Measurements from ENCODE around the gene EEF1AKMT2. TPM values are rescaled to one million over a fixed set of nuclear protein-coding genes. Genes with fewer than 3 reads are reported as not detected.
A peak's percentile ranks its signal among the peaks of the same experiment; 100 is the strongest.
"Not testable (repeated sequence)": the region's sequence is repeated elsewhere in the genome, so short reads cannot be mapped to it uniquely, and the experiment has no call there.

EEF1AKMT2 gene
- total RNA-seq, 1 donor from 2014 or later: 20.5 TPM

GRCh38 chr10:124748166-124748565 is 43.5 kb downstream of the EEF1AKMT2 start:
- H3K36me3 Mint-ChIP-seq (ENCODE audit: low read depth): peaks cover 23% of the 10 kb centered on the region
- intact Hi-C loops (cut with micrococcal nuclease): no loop called here
- DNase-seq (ENCODE audit: low spot score): no peak
- peak overlapping the region; percentile 25 for H3K27ac Mint-ChIP-seq
- peaks cover 27% of the 10 kb centered on the region for H3K4me1 Mint-ChIP-seq (ENCODE audit: low read depth)
- no peaks in the 10 kb centered on the region for H3K9me3 Mint-ChIP-seq
- H3K27me3 Mint-ChIP-seq (ENCODE audit: insufficient read depth): no peaks in the 10 kb centered on the region
- H3K4me3 Mint-ChIP-seq: no peak overlapping the region

GRCh38 chr10:124747745-124748144 is 43.9 kb downstream of the EEF1AKMT2 start:
- H3K27me3 Mint-ChIP-seq (ENCODE audit: insufficient read depth): no peaks in the 10 kb centered on the region
- H3K36me3 Mint-ChIP-seq (ENCODE audit: low read depth): peaks cover 23% of the 10 kb centered on the region
- H3K9me3 Mint-ChIP-seq: no peaks in the 10 kb centered on the region
- peaks cover 29% of the 10 kb centered on the region for H3K4me1 Mint-ChIP-seq (ENCODE audit: low read depth)
- DNase-seq (ENCODE audit: low spot score): no peak
- no peak overlapping the region for H3K4me3 Mint-ChIP-seq
- no peak overlapping the region for H3K27ac Mint-ChIP-seq
- intact Hi-C loops (cut with micrococcal nuclease): no loop called here

- H3K36me3 Mint-ChIP-seq (ENCODE audit: low read depth): peaks cover 23% of the 10 kb centered on the region
- H3K27me3 Mint-ChIP-seq (ENCODE audit: insufficient read depth): no peaks in the 10 kb centered on the region
- H3K27ac Mint-ChIP-seq: no peak overlapping the region
- H3K4me1 Mint-ChIP-seq (ENCODE audit: low read depth): peaks cover 34% of the 10 kb centered on the region
- H3K4me3 Mint-ChIP-seq: no peak overlapping the region
- no peaks in the 10 kb centered on the region for H3K9me3 Mint-ChIP-seq
- intact Hi-C loops (cut with micrococcal nuclease): no loop called here
- DNase-seq (ENCODE audit: low spot score): no peak
These were observed 44.7 kb downstream of the EEF1AKMT2 start for GRCh38 chr10:124746992-124747391.

DNA sequence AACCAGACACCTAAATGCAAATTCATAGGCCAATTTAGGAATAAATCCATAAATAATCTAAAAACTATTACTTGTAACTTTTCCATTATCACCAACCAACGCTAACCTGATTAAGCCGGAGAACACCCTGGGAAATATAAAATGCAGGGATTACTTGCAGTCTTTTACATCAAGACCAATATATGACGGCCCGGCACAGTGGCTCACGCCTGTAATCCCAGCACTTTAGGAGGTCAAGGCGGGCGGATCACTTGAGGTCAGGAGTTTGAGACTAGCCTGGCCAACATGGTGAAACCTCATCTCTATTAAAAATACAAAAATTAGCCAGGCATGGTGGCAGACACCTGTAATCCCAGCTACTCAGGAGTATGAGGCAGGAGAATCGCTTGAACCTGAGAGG is 45.2 kb downstream of the EEF1AKMT2 start:
- Mint-ChIP-seq H3K4me1 (ENCODE audit: low read depth) (peaks cover 40% of the 10 kb centered on the region), H3K36me3 (ENCODE audit: low read depth) (peaks cover 19% of the 10 kb centered on the region)
- H3K27me3 Mint-ChIP-seq (ENCODE audit: insufficient read depth); DNase-seq (ENCODE audit: low spot score); H3K4me3 Mint-ChIP-seq; H3K9me3 Mint-ChIP-seq; intact Hi-C loops (cut with micrococcal nuclease); H3K27ac Mint-ChIP-seq: not testable (repeated sequence)

GRCh38 chr10:124745673-124746072 is 46.0 kb downstream of the EEF1AKMT2 start:
- intact Hi-C loops (cut with micrococcal nuclease): loop anchor here (1.0 to 2.0 kb wide), 4 partner anchors 55 to 215 kb away; partner anchors contain the start of gene ABRAXAS2
- Mint-ChIP-seq H3K4me1 (ENCODE audit: low read depth) (peaks cover 46% of the 10 kb centered on the region), H3K9me3 (no peaks in the 10 kb centered on the region), H3K36me3 (ENCODE audit: low read depth) (peaks cover 25% of the 10 kb centered on the region), H3K27me3 (ENCODE audit: insufficient read depth) (peaks cover 4% of the 10 kb centered on the region), H3K4me3 (peak overlapping the region; percentile 79), H3K27ac (no peak overlapping the region)
- no peak for DNase-seq (ENCODE audit: low spot score)

GRCh38 chr10:124745252-124745651 is 46.4 kb downstream of the EEF1AKMT2 start:
- Mint-ChIP-seq H3K27me3 (ENCODE audit: insufficient read depth) (peaks cover 4% of the 10 kb centered on the region), H3K4me3 (peak overlapping the region; percentile 79), H3K4me1 (ENCODE audit: low read depth) (peaks cover 51% of the 10 kb centered on the region), H3K9me3 (no peaks in the 10 kb centered on the region), H3K27ac (no peak overlapping the region), H3K36me3 (ENCODE audit: low read depth) (peaks cover 25% of the 10 kb centered on the region)
- no peak for DNase-seq (ENCODE audit: low spot score)
- intact Hi-C loops (cut with micrococcal nuclease): loop anchor here (1.0 to 2.0 kb wide), 4 partner anchors 56 to 215 kb away; partner anchors contain the start of gene ABRAXAS2

DNA sequence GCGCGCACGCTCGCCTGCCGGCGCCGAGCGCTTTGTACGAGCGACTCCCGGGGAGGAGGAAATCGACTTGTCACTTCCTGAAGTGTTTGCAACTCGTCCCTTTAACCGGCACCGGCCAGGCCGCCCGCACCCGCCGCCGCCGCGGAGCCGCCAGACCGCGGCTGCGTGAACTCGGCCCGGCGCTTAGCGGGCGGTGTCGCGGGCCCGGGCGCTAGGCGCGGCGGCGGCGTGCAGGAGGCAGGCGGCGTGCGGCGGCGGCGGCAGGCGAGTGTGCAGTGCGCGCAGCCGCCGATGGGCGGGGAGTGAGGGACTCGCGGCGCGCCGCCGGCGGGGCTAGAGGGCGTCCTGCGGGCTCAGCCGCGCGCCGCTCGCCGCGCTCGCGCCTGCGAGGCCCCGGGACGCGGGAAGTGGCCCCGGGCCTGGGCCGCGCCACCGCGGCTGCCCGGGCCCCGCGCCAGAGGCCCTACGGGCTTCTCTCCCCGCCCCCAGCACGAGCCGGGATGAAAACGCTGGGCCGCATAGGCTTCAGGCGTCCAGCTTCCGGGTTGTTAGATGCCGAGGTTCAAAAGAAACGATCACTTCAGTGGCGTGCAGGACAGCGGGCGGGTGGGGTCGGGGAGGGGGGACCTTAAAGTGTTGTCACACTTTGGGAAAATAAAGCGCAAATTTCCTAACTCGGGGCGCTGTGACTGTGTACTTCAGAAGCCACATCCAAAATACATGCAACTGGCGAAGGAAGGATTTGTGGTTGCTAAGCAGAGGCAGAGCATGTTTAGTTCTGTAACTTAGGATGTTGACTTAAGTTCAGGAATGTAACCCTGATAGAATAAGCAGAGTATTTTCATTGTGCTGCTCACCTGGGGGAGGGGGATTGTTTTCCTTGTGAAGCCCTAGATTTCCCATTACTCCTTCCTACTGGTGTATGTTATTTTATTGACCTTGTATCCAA is 47.3 kb downstream of the EEF1AKMT2 start, which contains the start of gene FAM53B:
Gene FAM53B (minus strand): TSS at position 277 of the 949 bp plus-strand sequence. CDS start 37,665 bp downstream, outside the sequence.
- H3K27ac Mint-ChIP-seq: peak within 1 kb of the TSS; percentile 86

DNA sequence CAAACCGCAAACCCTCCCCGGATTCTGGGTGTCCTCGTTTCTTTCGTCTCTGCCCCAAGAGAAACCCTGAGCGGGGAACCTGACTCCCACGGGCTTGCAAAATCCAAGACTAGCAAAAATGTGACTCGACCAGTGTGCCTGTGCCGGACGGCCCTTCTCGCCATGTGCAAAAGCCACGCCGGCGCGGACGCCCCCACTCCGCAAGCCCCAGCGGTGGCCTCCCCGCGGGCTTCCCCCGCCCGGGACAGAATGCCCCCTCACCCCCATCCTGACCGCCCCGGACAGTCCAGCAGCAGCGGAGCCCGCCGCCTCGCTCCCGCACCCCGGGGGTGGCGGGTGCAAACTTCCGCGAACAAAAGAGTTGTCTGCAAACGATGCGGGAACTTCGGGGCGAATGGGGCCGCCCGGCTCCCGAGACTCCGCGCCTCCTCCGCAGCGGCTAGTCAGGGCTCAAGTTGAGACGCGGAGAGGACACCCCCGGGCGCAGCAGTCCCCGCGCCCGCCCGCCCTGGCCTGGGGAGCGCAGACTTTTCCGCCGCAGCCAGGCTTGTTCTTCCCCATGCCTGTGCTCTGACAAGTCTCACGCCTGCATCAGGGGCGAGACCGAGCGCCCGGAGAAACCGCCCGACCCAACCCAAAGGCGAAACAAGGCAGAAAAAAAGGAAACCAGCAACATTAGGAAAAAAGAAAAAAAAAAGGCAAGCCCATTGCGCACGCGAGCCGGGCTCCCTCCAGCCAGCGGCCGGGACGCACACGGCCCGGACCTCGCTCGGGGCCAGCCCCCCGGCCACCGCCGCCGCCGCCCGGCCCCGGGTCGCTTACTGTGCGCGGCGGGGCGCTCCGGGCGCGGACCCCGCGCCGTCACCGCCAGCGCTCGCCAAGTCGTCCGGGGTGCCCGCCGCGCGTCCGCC is 48.2 kb downstream of the EEF1AKMT2 start:
- H3K27ac Mint-ChIP-seq: peak overlapping the region; percentile 86
- DNase-seq (ENCODE audit: low spot score): no peak
- peaks cover 32% of the 10 kb centered on the region for H3K36me3 Mint-ChIP-seq (ENCODE audit: low read depth)
- intact Hi-C loops (cut with micrococcal nuclease): loop anchor here (1.0 to 5.0 kb wide), 5 partner anchors 48 to 325 kb away; partner anchors contain the start of genes ABRAXAS2, EEF1AKMT2 and OAT
- no peaks in the 10 kb centered on the region for H3K9me3 Mint-ChIP-seq
- peaks cover 7% of the 10 kb centered on the region for H3K27me3 Mint-ChIP-seq (ENCODE audit: insufficient read depth)
- H3K4me1 Mint-ChIP-seq (ENCODE audit: low read depth): peaks cover 58% of the 10 kb centered on the region
- H3K4me3 Mint-ChIP-seq: peak overlapping the region; percentile 97

More for the DNA sequence above, 47.3 kb downstream of the EEF1AKMT2 start, which contains the start of gene FAM53B:
- H3K9me3 Mint-ChIP-seq: no peaks in the 10 kb centered on the region
- DNase-seq (ENCODE audit: low spot score): peak; percentile 76
- peak within 1 kb of the TSS; percentile 97 for H3K4me3 Mint-ChIP-seq
- peaks cover 4% of the 10 kb centered on the region for H3K27me3 Mint-ChIP-seq (ENCODE audit: insufficient read depth)
- intact Hi-C loops (cut with micrococcal nuclease): loop anchor here (1.0 to 5.0 kb wide), 8 partner anchors 47 to 326 kb away; partner anchors contain the start of genes ABRAXAS2, EEF1AKMT2 and OAT
- peaks cover 56% of the 10 kb centered on the region for H3K4me1 Mint-ChIP-seq (ENCODE audit: low read depth)
- peaks cover 27% of the 10 kb centered on the region for H3K36me3 Mint-ChIP-seq (ENCODE audit: low read depth)

- intact Hi-C loops (cut with micrococcal nuclease): loop anchor here (5.0 kb wide), 1 partner anchor 175 kb away; no protein-coding TSS in a partner anchor
- Mint-ChIP-seq H3K9me3 (no peaks in the 10 kb centered on the region), H3K4me3 (peak overlapping the region; percentile 97), H3K36me3 (ENCODE audit: low read depth) (peaks cover 28% of the 10 kb centered on the region), H3K27ac (peak overlapping the region; percentile 83), H3K4me1 (ENCODE audit: low read depth) (peaks cover 56% of the 10 kb centered on the region), H3K27me3 (ENCODE audit: insufficient read depth) (peaks cover 7% of the 10 kb centered on the region)
- DNase-seq (ENCODE audit: low spot score): no peak
These were observed 49.1 kb downstream of the EEF1AKMT2 start for GRCh38 chr10:124742413-124743190.

DNA sequence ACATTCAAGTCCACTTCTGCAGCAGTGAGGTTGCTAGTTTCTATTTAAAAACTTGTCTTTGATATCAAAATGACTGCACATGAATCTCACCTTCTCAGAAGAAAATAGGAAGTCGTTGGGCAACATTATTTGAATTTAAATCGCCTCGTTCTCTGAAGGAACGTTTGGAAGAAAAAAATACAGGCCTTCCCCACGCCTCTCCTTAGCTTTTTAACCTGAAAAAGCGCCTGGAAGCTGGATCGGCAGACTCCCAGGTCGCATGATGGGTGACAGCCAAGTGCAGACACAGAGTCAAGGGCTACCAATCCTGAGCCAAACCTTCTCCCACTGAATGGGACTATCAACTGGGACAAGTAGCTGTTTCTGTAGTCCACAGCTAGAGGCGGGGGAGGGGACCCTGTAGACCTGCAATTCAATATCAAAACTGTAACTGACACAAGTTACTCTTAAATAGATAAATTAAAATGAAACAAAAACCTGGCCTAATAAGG is 49.7 kb downstream of the EEF1AKMT2 start:
- no peaks in the 10 kb centered on the region for H3K9me3 Mint-ChIP-seq
- no peak for DNase-seq (ENCODE audit: low spot score)
- peaks cover 56% of the 10 kb centered on the region for H3K4me1 Mint-ChIP-seq (ENCODE audit: low read depth)
- H3K36me3 Mint-ChIP-seq (ENCODE audit: low read depth): peaks cover 27% of the 10 kb centered on the region
- peak overlapping the region; percentile 76 for H3K27ac Mint-ChIP-seq
- peaks cover 7% of the 10 kb centered on the region for H3K27me3 Mint-ChIP-seq (ENCODE audit: insufficient read depth)
- intact Hi-C loops (cut with micrococcal nuclease): loop anchor here (1.0 to 5.0 kb wide), 10 partner anchors 9 to 212 kb away; no protein-coding TSS in a partner anchor
- H3K4me3 Mint-ChIP-seq: peak overlapping the region; percentile 97

DNA sequence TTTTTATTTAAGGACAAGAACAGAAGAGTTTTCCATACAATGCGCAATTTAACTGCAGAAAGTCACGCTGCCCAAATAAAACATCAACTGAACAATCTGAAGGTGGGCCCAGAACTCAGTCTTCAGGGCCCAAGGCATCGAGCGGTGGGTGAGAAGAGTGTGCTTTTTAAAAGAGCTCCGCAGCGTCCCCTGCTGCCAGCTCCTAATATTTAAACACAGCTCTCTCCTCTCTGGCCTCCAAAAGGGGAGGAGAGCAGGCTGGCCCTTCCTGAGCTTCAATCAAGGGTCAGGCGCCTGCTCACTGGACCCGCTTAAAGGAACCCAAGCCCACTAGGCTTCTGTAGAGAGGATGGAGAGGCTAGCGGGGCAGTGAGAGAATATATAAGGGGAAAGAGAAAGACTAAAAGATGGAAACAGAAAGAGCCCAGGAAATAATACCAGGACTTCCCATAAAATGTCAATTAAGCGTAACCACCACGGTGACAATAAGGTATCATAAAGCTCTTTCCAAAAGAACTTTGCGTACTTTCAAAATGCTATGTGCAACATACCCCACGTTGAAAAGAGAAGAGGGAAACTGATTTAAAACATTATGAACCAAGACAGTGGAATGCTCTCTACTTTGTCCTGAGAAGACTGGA is 50.3 kb downstream of the EEF1AKMT2 start:
- Mint-ChIP-seq H3K4me3 (peak overlapping the region; percentile 97), H3K4me1 (ENCODE audit: low read depth) (peaks cover 56% of the 10 kb centered on the region), H3K27ac (peak overlapping the region; percentile 76), H3K27me3 (ENCODE audit: insufficient read depth) (peaks cover 7% of the 10 kb centered on the region), H3K36me3 (ENCODE audit: low read depth) (peaks cover 24% of the 10 kb centered on the region), H3K9me3 (no peaks in the 10 kb centered on the region)
- intact Hi-C loops (cut with micrococcal nuclease): loop anchor here (1.0 to 5.0 kb wide), 10 partner anchors 8 to 211 kb away; no protein-coding TSS in a partner anchor
- peak; percentile 57 for DNase-seq (ENCODE audit: low spot score)
